GM12878 (cell line): Measurements from ENCODE around the gene CNTN2. TPM values are rescaled to one million over a fixed set of nuclear protein-coding genes. Genes with fewer than 3 reads are reported as not detected.

Experiments
- ATAC-seq: fragments of 200-7000 bp; cut with Tn5 transposase; 3 replicates; pipeline ENCODE4 v1.9.1; 2020; ENCODE audit warnings: mild to moderate bottlenecking, moderate library complexity
- BruUV-seq: library from RNA; stranded (reverse); fragments of 400-500 nt; replicated peaks from 2 replicates; lab custom pipeline; 2021; lab: Mats Ljungman, UMichigan
- CTCF ChIA-PET: fragments of 300-600 bp; sonication (Branson Sonifier 250); formaldehyde crosslinking; extraction: SDS; loops from one replicate; lab custom pipeline; 2021; ENCODE audit warnings: inconsistent platforms; lab: Yijun Ruan, JAX
- POLR2A ChIA-PET: fragments of 350-600 bp; formaldehyde crosslinking; extraction: SDS; loops from one replicate; lab custom pipeline; 2021; ENCODE audit warnings: inconsistent platforms; lab: Charles Lee
- RAD21 ChIA-PET: fragments of 300-600 bp; sonication (Branson Sonifier 250); formaldehyde crosslinking; loops from one replicate; lab custom pipeline; 2023; ENCODE audit warnings: antibody characterized with exemption; ENCODE audit not compliant: unreplicated experiment; lab: Charles Lee
- SMC1A ChIA-PET: fragments of 300-600 bp; sonication (Branson Sonifier 250); formaldehyde crosslinking; loops from one replicate; lab custom pipeline; 2023; ENCODE audit not compliant: unreplicated experiment, uncharacterized antibody; lab: Charles Lee
- DNase-seq: peaks from one replicate; pipeline ENCODE4 v3.0.0-alpha.2; 2011; ENCODE audit warnings: low read depth, low spot score
- FAIRE-seq: peaks from 3 replicates; lab custom pipeline; 2011; peaks lifted over from hg19 to GRCh38; lab: Jason Lieb, UNC
- H2AFZ ChIP-seq: 2 replicates; pipeline ENCODE4 v1.6.0; 2011; ENCODE audit warnings: low read depth, low read length, control low read depth; ENCODE audit not compliant: control insufficient read depth
- H3K27ac ChIP-seq: 2 replicates; pipeline ENCODE4 v1.5.1; 2011; ENCODE audit warnings: control low read depth; ENCODE audit not compliant: control insufficient read depth, insufficient read depth
- H3K27me3 ChIP-seq, 2 experiments: replicated peaks in 1 of 2; 2 replicates each; pipeline versions ENCODE4 v1.6.0 to v1.6.1; 2011; ENCODE audit warnings: low read length in 1 of 2; ENCODE audit not compliant: control insufficient read depth in 2 of 2, insufficient read depth in 2 of 2
- H3K36me3 ChIP-seq, 2 experiments: 2 replicates each; pipeline ENCODE4 v1.5.1; 2011; ENCODE audit warnings: low read length in 1 of 2; ENCODE audit not compliant: control insufficient read depth in 2 of 2, insufficient read depth in 2 of 2
- H3K4me1 ChIP-seq: 2 replicates; pipeline ENCODE4 v1.6.1; 2011; ENCODE audit warnings: mild to moderate bottlenecking, low read length, moderate library complexity, mixed read lengths; ENCODE audit not compliant: control insufficient read depth, insufficient read depth
- H3K4me2 ChIP-seq: 2 replicates; pipeline ENCODE4 v1.6.0; 2011; ENCODE audit warnings: control low read depth; ENCODE audit not compliant: control insufficient read depth, insufficient read depth
- H3K4me3 ChIP-seq: fragments of 200-600 bp; sonication (generic); 2 replicates; pipeline ENCODE4 v1.5.1; 2016
- H3K79me2 ChIP-seq: 2 replicates; pipeline ENCODE4 v1.6.0; 2011; ENCODE audit warnings: low read length; ENCODE audit not compliant: control insufficient read depth, insufficient read depth
- H3K9ac ChIP-seq: 2 replicates; pipeline ENCODE4 v1.8.0; 2011; ENCODE audit warnings: low read length, control low read depth, mixed read lengths; ENCODE audit not compliant: control insufficient read depth, insufficient read depth
- H3K9me3 ChIP-seq: replicated peaks from 3 replicates; pipeline ENCODE4 v1.5.1; 2011; ENCODE audit warnings: mild to moderate bottlenecking, low read length; ENCODE audit not compliant: control insufficient read depth, insufficient read depth
- H4K20me1 ChIP-seq: 2 replicates; pipeline ENCODE4 v1.6.0; 2011; ENCODE audit not compliant: control insufficient read depth, insufficient read depth
- GATAD2B ChIP-seq: fragments of 450-650 bp; conservative IDR thresholded peaks from 2 replicates; pipeline ENCODE4 v1.6.1; 2017; ENCODE audit warnings: low read depth, mild to moderate bottlenecking, moderate library complexity
- IRF4 ChIP-seq: IDR thresholded peaks from 2 replicates; pipeline ENCODE4 v1.6.1; 2011; ENCODE audit warnings: low read depth, low read length
- NFYB ChIP-seq: IDR thresholded peaks from 2 replicates; pipeline ENCODE4 v1.6.1; 2011; ENCODE audit warnings: low read depth, mild to moderate bottlenecking, low read length, improper control_type of control experiment, moderate library complexity; ENCODE audit not compliant: insufficient read depth
- PML ChIP-seq: IDR thresholded peaks from 2 replicates; pipeline ENCODE4 v1.6.1; 2012; ENCODE audit warnings: low read length, inconsistent platforms
- TAF1 ChIP-seq: IDR thresholded peaks from 2 replicates; pipeline ENCODE4 v1.6.1; 2011; ENCODE audit warnings: mild to moderate bottlenecking, low read depth, low read length, borderline replicate concordance
- TCF12 ChIP-seq: IDR thresholded peaks from 2 replicates; pipeline ENCODE4 v1.6.1; 2011; ENCODE audit warnings: low read depth, mild to moderate bottlenecking, low read length
- YY1 ChIP-seq: IDR thresholded peaks from 2 replicates; pipeline ENCODE4 v1.6.1; 2011; ENCODE audit warnings: low read depth, mild to moderate bottlenecking, low read length
- WGBS: methylation state at CpG from one replicate; pipeline ENCODE4 v1.1.6; 2016; ENCODE audit warnings: low lambda C conversion rate; ENCODE audit not compliant: insufficient replicate concordance, insufficient coverage; ENCODE audit errors: missing lambda C conversion rate; 5-methylcytosine and 5-hydroxymethylcytosine counted together
- in situ Hi-C: fragments of 300-500 bp; cut with MboI; formaldehyde crosslinking; loops from 9 replicates; pipeline ENCODE4 v1.14.3; 2018; ENCODE audit warnings: mixed read lengths
- intact Hi-C: fragments of 100-400 bp; cut with micrococcal nuclease; formaldehyde crosslinking; loops from one replicate; pipeline ENCODE4 v1.14.2; 2022; ENCODE audit not compliant: unreplicated experiment
- polyA plus RNA-seq, 11 experiments: library from polyadenylated mRNA; depleted of rRNA in 4 of 11; unstranded in 6 of 11; stranded (reverse) in 5 of 11; fragments of >200 nt; fragmentation: Nextera tagmentation in 4 of 11; fragmentation: Illumina TruSeq in 1 of 11; extraction: Ambion mirVana in 4 of 11; extraction: Trizol in 1 of 11; gene quantifications; 1 replicate in 1 of 11; 2 replicates in 10 of 11; pipeline versions ENCODE4 v1.2.1 to v1.2.3, GENCODE V29; 2011 to 2016; ENCODE audit warnings: inconsistent platforms in 2 of 11, missing spikeins in 2 of 11, low read depth in 1 of 11
- total RNA-seq, 4 experiments: library from RNA; depleted of rRNA in 3 of 4; stranded (reverse); fragments of >200 nt in 3 of 4; fragmentation: Illumina TruSeq in 1 of 4; extraction: Trizol in 1 of 4; gene quantifications; 2 replicates each; pipeline versions ENCODE4 v1.2.1 to v1.2.3, GENCODE V29; 2013 to 2021
- TF ChIP-seq, protein P1 (sequence below): IDR thresholded peaks from 2 replicates; pipeline ENCODE4 v1.6.1; 2012; ENCODE audit warnings: low read depth, low read length, improper control_type of control experiment
- TF ChIP-seq, protein P2 (sequence below): fragments of 450-650 bp; IDR thresholded peaks from 2 replicates; pipeline ENCODE4 v1.6.1; 2017; ENCODE audit warnings: mild to moderate bottlenecking, low read depth, inconsistent platforms; ENCODE audit not compliant: poor library complexity, severe bottlenecking
- TF ChIP-seq, protein P3 (sequence below): fragments of 450-650 bp; IDR thresholded peaks from 2 replicates; pipeline ENCODE4 v1.6.1; 2017; ENCODE audit warnings: borderline replicate concordance
- TF ChIP-seq, protein P4 (sequence below): fragments of 450-650 bp; IDR thresholded peaks from 2 replicates; pipeline ENCODE4 v1.6.1; 2016; ENCODE audit warnings: mild to moderate bottlenecking

CNTN2 gene
- total and polyA plus RNA-seq, 10 of the 15 experiments (the other 5 are each of a cell fraction or from before 2014, with no cell fraction given), result 0.03 TPM; not detected in 9

DNA sequence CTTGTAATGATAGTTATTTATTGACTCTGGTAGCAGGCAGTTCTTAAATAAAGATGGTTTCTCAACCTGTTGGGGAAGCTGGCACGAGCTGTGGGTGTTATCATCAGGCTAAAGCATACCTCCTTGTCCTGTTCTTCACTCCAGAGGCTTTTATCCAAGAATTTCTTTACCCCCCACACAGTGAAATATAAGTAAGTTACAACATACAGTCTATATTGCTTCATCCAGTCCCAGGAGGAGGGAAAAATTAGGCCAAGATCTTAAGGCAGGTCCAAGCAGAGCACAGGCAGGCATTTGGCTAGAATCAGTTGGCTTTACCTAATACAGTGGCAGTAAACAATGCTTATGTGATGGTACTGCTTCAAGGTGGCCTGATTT, 34.9 kb downstream of the CNTN2 start:
- no peaks in the 10 kb centered on the region for H3K27me3 ChIP-seq
- RAD21 ChIA-PET, result no interaction called here
- H3K9me3 ChIP-seq, result no peaks in the 10 kb centered on the region
- H3K36me3 ChIP-seq, result no peaks in the 10 kb centered on the region
- 50% methylated on average over 1 of the region's 1 CpG for WGBS
- no peak overlapping the region for H3K4me3 ChIP-seq
- H3K9ac ChIP-seq, result no peak overlapping the region
- POLR2A ChIA-PET, result no interaction called here
- BruUV-seq, result no TSS peak
- no peak overlapping the region for H2AFZ ChIP-seq
- no peak for ATAC-seq
- no peak overlapping the region for H3K4me2 ChIP-seq
- TF ChIP-seq, protein P1, sequence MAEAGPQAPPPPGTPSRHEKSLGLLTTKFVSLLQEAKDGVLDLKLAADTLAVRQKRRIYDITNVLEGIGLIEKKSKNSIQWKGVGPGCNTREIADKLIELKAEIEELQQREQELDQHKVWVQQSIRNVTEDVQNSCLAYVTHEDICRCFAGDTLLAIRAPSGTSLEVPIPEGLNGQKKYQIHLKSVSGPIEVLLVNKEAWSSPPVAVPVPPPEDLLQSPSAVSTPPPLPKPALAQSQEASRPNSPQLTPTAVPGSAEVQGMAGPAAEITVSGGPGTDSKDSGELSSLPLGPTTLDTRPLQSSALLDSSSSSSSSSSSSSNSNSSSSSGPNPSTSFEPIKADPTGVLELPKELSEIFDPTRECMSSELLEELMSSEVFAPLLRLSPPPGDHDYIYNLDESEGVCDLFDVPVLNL, result no peak
- no peak for TF ChIP-seq GATAD2B
- in situ Hi-C loops, result no loop called here
- no peak for FAIRE-seq
- H3K4me1 ChIP-seq, result no peaks in the 10 kb centered on the region
- DNase-seq, result no peak
- H3K79me2 ChIP-seq, result no peaks in the 10 kb centered on the region
- H3K27ac ChIP-seq, result no peak overlapping the region
- H4K20me1 ChIP-seq, result no peaks in the 10 kb centered on the region
- CTCF ChIA-PET, result interaction anchor here (2.2 to 8.9 kb wide), 2 partner anchors 16 to 64 kb away, joined by 8 to 65 read pairs; no protein-coding TSS in a partner anchor
- SMC1A ChIA-PET, result interaction anchor here (0.9 to 1.2 kb wide), 2 partner anchors 12 to 150 kb away, joined by 3 read pairs; no protein-coding TSS in a partner anchor
- intact Hi-C loops, result no loop called here

DNA sequence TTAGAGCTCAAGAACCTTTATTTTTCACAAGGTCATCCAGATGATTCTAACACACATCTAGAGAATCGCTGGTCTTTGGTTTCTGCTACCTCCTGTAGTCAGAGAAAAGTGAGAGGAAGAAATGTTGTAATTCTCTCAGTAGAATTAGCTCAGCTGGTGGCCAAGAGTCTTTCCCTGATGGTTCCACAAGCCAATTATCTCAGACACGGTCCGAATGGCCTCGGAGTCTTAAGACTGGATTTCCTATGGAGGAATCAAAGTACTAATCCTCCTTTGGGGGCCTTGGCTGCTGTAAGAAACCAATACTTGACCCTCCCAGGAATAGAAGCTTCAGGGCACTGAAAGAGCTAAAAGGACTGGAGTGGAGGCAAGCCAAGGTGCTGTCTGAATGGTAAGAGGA, 39.4 kb downstream of the CNTN2 start:
- RAD21 ChIA-PET, result interaction anchor here (0.9 kb wide), 1 partner anchor 59 kb away, joined by 4 read pairs; no protein-coding TSS in a partner anchor
- WGBS, result 100% methylated on average over 4 of the region's 4 CpGs
- Histone ChIP-seq H3K4me1 (no peaks in the 10 kb centered on the region), H3K9ac (no peak overlapping the region), H3K4me3 (no peak overlapping the region), H3K79me2 (no peaks in the 10 kb centered on the region), H3K36me3 (peaks cover 2 to 5% of the 10 kb centered on the region in 2 experiments; a peak in 3 of 4 replicates), H3K27me3 (no peaks in the 10 kb centered on the region), H3K9me3 (no peaks in the 10 kb centered on the region), H2AFZ (no peak overlapping the region), H4K20me1 (no peaks in the 10 kb centered on the region), H3K27ac (no peak overlapping the region), H3K4me2 (no peak overlapping the region)
- intact Hi-C loops, result no loop called here
- POLR2A ChIA-PET, result interaction anchor here (0.9 kb wide), 1 partner anchor 9 kb away, joined by 3 read pairs; no protein-coding TSS in a partner anchor
- in situ Hi-C loops, result no loop called here
- SMC1A ChIA-PET, result interaction anchor here (0.8 to 2.3 kb wide), 4 partner anchors 10 to 76 kb away, joined by 3 to 6 read pairs (median 4); no protein-coding TSS in a partner anchor
- ATAC-seq, result no peak
- FAIRE-seq, result no peak
- DNase-seq, result no peak
- CTCF ChIA-PET, result interaction anchor here (0.7 to 2.3 kb wide), 5 partner anchors 21 to 174 kb away, joined by 3 to 15 read pairs (median 5); no protein-coding TSS in a partner anchor
- no TSS peak for BruUV-seq
- TF ChIP-seq IRF4 (no peak), TAF1 (no peak), NFYB (no peak), YY1 (no peak), PML (no peak), TCF12 (no peak)
- TF ChIP-seq, protein P2, sequence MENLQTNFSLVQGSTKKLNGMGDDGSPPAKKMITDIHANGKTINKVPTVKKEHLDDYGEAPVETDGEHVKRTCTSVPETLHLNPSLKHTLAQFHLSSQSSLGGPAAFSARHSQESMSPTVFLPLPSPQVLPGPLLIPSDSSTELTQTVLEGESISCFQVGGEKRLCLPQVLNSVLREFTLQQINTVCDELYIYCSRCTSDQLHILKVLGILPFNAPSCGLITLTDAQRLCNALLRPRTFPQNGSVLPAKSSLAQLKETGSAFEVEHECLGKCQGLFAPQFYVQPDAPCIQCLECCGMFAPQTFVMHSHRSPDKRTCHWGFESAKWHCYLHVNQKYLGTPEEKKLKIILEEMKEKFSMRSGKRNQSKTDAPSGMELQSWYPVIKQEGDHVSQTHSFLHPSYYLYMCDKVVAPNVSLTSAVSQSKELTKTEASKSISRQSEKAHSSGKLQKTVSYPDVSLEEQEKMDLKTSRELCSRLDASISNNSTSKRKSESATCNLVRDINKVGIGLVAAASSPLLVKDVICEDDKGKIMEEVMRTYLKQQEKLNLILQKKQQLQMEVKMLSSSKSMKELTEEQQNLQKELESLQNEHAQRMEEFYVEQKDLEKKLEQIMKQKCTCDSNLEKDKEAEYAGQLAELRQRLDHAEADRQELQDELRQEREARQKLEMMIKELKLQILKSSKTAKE, result no peak
- TF ChIP-seq, protein P3, sequence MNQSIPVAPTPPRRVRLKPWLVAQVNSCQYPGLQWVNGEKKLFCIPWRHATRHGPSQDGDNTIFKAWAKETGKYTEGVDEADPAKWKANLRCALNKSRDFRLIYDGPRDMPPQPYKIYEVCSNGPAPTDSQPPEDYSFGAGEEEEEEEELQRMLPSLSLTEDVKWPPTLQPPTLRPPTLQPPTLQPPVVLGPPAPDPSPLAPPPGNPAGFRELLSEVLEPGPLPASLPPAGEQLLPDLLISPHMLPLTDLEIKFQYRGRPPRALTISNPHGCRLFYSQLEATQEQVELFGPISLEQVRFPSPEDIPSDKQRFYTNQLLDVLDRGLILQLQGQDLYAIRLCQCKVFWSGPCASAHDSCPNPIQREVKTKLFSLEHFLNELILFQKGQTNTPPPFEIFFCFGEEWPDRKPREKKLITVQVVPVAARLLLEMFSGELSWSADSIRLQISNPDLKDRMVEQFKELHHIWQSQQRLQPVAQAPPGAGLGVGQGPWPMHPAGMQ, result no peak
- TF ChIP-seq, protein P4, sequence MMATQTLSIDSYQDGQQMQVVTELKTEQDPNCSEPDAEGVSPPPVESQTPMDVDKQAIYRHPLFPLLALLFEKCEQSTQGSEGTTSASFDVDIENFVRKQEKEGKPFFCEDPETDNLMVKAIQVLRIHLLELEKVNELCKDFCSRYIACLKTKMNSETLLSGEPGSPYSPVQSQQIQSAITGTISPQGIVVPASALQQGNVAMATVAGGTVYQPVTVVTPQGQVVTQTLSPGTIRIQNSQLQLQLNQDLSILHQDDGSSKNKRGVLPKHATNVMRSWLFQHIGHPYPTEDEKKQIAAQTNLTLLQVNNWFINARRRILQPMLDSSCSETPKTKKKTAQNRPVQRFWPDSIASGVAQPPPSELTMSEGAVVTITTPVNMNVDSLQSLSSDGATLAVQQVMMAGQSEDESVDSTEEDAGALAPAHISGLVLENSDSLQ, result no peak
